ENCODE results near the gene TFAM. TPM values are rescaled to one million over a fixed set of nuclear protein-coding genes. Genes with fewer than 3 reads are reported as not detected.
A peak's percentile ranks its signal among the peaks of the same experiment; 100 is the strongest.

TFAM gene
- total RNA-seq, 1 experiment from 2014 or later: 62.3 TPM

DNA sequence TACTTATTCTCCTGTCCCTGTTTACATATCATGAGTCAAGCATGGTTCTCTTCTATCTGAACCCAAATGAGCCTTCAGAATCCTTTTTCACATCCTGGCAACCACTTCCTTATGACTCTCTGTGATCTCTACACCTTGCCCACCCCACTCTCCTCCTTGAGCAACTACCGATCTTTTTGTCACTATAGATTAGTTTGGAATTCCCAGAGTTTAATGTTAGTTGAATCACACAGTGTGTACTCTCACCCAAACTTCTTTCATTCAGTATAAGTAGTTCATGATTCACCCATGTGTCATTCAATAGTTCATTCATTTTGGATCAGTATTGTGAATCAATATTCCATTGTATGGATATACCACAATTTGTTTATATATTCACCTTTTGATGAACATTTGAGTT, 55.3 kb downstream of the TFAM start:
- DNase-seq (ENCODE audit: unreplicated experiment): no peak
- intact Hi-C loops (cut with micrococcal nuclease): no loop called here
- Mint-ChIP-seq H3K4me1 (ENCODE audit: insufficient read depth, unreplicated experiment) (peaks cover 49% of the 10 kb centered on the region), H3K27ac (ENCODE audit: low read depth, unreplicated experiment) (peak overlapping the region; percentile 99), H3K4me3 (ENCODE audit: unreplicated experiment) (no peak overlapping the region), H3K9me3 (ENCODE audit: unreplicated experiment) (peaks cover 12% of the 10 kb centered on the region), H3K36me3 (ENCODE audit: insufficient read depth, unreplicated experiment) (no peaks in the 10 kb centered on the region), H3K27me3 (ENCODE audit: insufficient read depth, unreplicated experiment) (no peaks in the 10 kb centered on the region)
- CTCF ChIA-PET: interaction anchor here (0.6 to 1.0 kb wide), 2 partner anchors 9 to 88 kb away, joined by 3 to 5 read pairs; no protein-coding TSS in a partner anchor
- no TSS peak for BruUV-seq (replicated peaks)
- POLR2A ChIA-PET: interaction anchor here (0.6 to 4.9 kb wide), 2 partner anchors 73 to 96 kb away, joined by 3 to 62 read pairs; partner anchors contain the start of gene BICC1
- TF ChIP-seq, protein P1, sequence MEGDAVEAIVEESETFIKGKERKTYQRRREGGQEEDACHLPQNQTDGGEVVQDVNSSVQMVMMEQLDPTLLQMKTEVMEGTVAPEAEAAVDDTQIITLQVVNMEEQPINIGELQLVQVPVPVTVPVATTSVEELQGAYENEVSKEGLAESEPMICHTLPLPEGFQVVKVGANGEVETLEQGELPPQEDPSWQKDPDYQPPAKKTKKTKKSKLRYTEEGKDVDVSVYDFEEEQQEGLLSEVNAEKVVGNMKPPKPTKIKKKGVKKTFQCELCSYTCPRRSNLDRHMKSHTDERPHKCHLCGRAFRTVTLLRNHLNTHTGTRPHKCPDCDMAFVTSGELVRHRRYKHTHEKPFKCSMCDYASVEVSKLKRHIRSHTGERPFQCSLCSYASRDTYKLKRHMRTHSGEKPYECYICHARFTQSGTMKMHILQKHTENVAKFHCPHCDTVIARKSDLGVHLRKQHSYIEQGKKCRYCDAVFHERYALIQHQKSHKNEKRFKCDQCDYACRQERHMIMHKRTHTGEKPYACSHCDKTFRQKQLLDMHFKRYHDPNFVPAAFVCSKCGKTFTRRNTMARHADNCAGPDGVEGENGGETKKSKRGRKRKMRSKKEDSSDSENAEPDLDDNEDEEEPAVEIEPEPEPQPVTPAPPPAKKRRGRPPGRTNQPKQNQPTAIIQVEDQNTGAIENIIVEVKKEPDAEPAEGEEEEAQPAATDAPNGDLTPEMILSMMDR (IDR thresholded peaks at IDR 0.05; ENCODE audit: unreplicated experiment): no peak

DNA sequence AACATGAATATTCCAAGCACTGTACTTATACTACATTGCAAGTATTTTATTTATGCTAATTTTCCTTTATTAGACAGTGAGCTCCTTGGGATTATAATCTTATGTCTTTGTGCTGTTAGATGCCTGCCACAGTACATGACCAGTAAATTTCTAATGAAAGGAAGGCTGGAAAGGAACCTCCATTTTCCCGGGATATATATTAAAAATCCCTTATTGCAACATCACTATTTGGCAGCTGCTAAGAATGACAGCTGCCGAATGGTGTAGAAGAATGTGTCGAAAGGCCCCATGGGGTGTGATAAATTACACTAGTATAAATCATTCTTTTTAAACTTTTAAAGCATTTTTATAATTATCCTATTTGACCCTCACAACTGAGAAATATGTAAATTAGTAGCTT, 59.1 kb downstream of the TFAM start:
- peaks cover 12% of the 10 kb centered on the region for H3K9me3 Mint-ChIP-seq (ENCODE audit: unreplicated experiment)
- H3K27ac Mint-ChIP-seq (ENCODE audit: low read depth, unreplicated experiment): no peak overlapping the region
- H3K36me3 Mint-ChIP-seq (ENCODE audit: insufficient read depth, unreplicated experiment): no peaks in the 10 kb centered on the region
- H3K4me1 Mint-ChIP-seq (ENCODE audit: insufficient read depth, unreplicated experiment): peaks cover 14% of the 10 kb centered on the region
- H3K4me3 Mint-ChIP-seq (ENCODE audit: unreplicated experiment): no peak overlapping the region
- CTCF ChIA-PET: interaction anchor here (0.6 to 0.9 kb wide), 4 partner anchors 18 to 854 kb away, joined by 3 to 4 read pairs (median 3); no protein-coding TSS in a partner anchor
- BruUV-seq (replicated peaks): no TSS peak
- DNase-seq (ENCODE audit: unreplicated experiment): no peak
- TF ChIP-seq, protein P1 (IDR thresholded peaks at IDR 0.05; ENCODE audit: unreplicated experiment): no peak
- POLR2A ChIA-PET: interaction anchor here (0.8 kb wide), 1 partner anchor 80 kb away, joined by 4 read pairs; no protein-coding TSS in a partner anchor
- no peaks in the 10 kb centered on the region for H3K27me3 Mint-ChIP-seq (ENCODE audit: insufficient read depth, unreplicated experiment)
- intact Hi-C loops (cut with micrococcal nuclease): no loop called here

DNA sequence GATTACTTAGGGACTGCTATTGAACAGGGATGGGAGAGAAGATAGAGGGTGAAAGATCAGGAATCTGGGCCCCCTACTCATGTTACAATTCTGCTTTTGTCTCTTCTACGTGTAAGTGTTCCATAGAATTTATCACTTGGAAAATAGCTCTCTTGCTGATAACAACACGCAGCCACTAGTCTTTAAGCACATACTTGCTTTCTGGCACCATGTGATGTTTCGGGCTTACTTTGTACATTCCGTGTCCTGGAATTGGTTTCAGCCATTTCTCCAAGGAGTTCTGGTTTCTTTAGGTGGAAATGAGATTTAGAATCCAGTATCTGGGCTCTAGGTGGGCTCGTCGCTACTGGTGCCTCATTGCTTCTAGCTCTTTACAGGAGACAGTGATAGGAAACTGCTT, 59.7 kb downstream of the TFAM start:
- CTCF ChIA-PET: interaction anchor here (0.6 to 0.9 kb wide), 5 partner anchors 17 to 1587 kb away, joined by 3 read pairs; no protein-coding TSS in a partner anchor
- Mint-ChIP-seq H3K9me3 (ENCODE audit: unreplicated experiment) (peaks cover 10% of the 10 kb centered on the region), H3K4me1 (ENCODE audit: insufficient read depth, unreplicated experiment) (peaks cover 9% of the 10 kb centered on the region), H3K4me3 (ENCODE audit: unreplicated experiment) (no peak overlapping the region), H3K27ac (ENCODE audit: low read depth, unreplicated experiment) (no peak overlapping the region), H3K36me3 (ENCODE audit: insufficient read depth, unreplicated experiment) (no peaks in the 10 kb centered on the region), H3K27me3 (ENCODE audit: insufficient read depth, unreplicated experiment) (no peaks in the 10 kb centered on the region)
- BruUV-seq (replicated peaks): no TSS peak
- POLR2A ChIA-PET: no interaction called here
- no peak for DNase-seq (ENCODE audit: unreplicated experiment)
- intact Hi-C loops (cut with micrococcal nuclease): no loop called here
- TF ChIP-seq, protein P1 (IDR thresholded peaks at IDR 0.05; ENCODE audit: unreplicated experiment): no peak

DNA sequence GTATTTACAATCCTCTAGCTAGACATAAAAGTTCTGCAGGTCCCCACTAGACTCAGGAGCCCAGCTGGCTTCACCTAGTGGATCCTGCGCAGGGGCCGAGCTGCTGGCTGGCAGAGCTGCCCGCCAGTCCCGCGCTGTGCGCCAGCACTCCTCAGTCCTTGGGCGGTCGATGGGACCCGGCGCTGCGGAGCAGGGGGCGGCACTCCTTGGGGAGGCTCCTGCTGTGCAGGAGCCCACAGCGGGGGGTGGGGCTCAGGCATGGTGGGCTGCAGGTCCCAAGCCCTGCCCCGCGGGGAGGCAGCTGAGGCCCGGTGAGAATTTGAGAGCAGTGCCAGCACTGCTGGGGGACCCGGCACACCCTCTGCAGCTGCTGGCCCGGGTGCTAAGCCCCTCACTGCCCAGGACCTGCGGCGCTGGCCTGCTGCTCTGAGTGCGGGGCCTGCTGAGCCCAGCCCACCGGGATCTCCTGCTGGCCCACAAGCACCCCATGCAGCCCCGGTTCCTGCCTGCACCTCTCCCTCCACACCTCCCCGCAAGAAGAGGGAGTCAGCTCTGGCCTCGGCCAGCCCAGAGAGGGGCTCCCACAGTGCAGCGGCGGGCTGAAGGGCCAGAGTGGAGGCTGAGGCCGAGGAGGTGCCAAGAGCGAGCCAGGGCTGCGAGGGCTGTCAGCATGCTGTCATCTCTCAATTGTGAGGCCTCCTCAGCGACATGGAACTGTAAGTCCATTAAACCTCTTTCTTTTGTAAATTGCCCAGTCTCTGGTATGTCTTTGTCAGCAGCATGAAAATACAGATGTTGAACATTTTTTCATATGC, 63.1 kb downstream of the TFAM start:
- no peak overlapping the region for H3K27ac Mint-ChIP-seq (ENCODE audit: low read depth, unreplicated experiment)
- POLR2A ChIA-PET: interaction anchor here (1.1 kb wide), 1 partner anchor 10 kb away, joined by 5 read pairs; no protein-coding TSS in a partner anchor
- TF ChIP-seq, protein P1 (IDR thresholded peaks at IDR 0.05; ENCODE audit: unreplicated experiment): no peak
- DNase-seq (ENCODE audit: unreplicated experiment): no peak
- H3K4me3 Mint-ChIP-seq (ENCODE audit: unreplicated experiment): no peak overlapping the region
- intact Hi-C loops (cut with micrococcal nuclease): no loop called here
- no peaks in the 10 kb centered on the region for H3K4me1 Mint-ChIP-seq (ENCODE audit: insufficient read depth, unreplicated experiment)
- no peaks in the 10 kb centered on the region for H3K36me3 Mint-ChIP-seq (ENCODE audit: insufficient read depth, unreplicated experiment)
- CTCF ChIA-PET: interaction anchor here (0.9 kb wide), 1 partner anchor 13 kb away, joined by 4 read pairs; no protein-coding TSS in a partner anchor
- H3K9me3 Mint-ChIP-seq (ENCODE audit: unreplicated experiment): no peaks in the 10 kb centered on the region
- no TSS peak for BruUV-seq (replicated peaks)
- H3K27me3 Mint-ChIP-seq (ENCODE audit: insufficient read depth, unreplicated experiment): no peaks in the 10 kb centered on the region
